Endothelial cell of umbilical vein (primary cell): ENCODE measurements around the gene CCDC97.

ENCODE experiments used
- POLR2A ChIP-seq: IDR thresholded peaks from 2 replicates; pipeline ENCODE4 v1.6.1; 2012; ENCODE audit warnings: low read depth, mild to moderate bottlenecking, control low read depth, low read length
- TF ChIP-seq, protein P1 (sequence below), 2 donors: IDR thresholded peaks; 1 replicate in 1 of 2; 2 replicates in 1 of 2; pipeline ENCODE4 v1.5.1; 2011; ENCODE audit warnings: low read length in 2 of 2, mild to moderate bottlenecking in 2 of 2, moderate library complexity in 2 of 2, control low read depth in 1 of 2, inconsistent platforms in 1 of 2, low read depth in 1 of 2; ENCODE audit not compliant: insufficient read depth in 1 of 2; ENCODE audit errors: extremely low read depth in 1 of 2

DNA sequence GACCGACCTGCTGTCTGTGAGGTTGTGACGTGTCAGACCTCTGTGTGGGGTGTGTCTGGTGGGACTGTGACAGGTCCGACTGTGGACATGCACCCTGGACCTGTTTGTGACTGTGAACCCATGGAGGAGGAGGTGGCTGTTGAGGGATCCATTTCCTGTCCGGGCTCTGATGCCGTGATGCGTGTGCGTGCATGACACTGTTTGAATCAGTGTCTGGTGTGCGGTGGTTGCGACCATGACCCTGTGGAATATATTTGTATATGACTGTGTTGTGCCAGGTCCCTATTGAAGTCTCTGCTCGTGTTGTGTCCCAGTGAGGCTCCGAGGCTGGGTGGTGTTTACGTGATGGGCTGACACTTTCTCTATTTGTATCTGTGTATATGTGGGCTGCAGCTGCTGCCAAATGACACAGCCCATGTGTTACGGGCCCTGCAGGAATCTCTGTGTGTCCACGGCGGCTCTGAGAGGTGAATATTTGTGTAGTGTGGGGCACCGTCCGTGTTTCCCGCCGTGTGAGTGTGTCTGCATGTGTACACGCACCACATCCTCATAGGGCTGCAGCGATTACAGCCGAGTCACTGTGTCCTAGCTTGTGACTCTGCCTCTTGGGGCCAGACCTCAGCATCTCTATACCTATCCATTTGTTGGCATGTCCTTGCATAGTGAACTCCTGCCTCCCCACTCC, 18.3 kb downstream of the CCDC97 start:
- TF ChIP-seq, protein P1, sequence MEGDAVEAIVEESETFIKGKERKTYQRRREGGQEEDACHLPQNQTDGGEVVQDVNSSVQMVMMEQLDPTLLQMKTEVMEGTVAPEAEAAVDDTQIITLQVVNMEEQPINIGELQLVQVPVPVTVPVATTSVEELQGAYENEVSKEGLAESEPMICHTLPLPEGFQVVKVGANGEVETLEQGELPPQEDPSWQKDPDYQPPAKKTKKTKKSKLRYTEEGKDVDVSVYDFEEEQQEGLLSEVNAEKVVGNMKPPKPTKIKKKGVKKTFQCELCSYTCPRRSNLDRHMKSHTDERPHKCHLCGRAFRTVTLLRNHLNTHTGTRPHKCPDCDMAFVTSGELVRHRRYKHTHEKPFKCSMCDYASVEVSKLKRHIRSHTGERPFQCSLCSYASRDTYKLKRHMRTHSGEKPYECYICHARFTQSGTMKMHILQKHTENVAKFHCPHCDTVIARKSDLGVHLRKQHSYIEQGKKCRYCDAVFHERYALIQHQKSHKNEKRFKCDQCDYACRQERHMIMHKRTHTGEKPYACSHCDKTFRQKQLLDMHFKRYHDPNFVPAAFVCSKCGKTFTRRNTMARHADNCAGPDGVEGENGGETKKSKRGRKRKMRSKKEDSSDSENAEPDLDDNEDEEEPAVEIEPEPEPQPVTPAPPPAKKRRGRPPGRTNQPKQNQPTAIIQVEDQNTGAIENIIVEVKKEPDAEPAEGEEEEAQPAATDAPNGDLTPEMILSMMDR (IDR thresholded peaks at IDR 0.05; ENCODE audit: extremely low read depth in 1 of 2, insufficient read depth in 1 of 2, low read depth in 1 of 2, low read length in 2 of 2), result no peak
- TF ChIP-seq POLR2A, result peak; percentile 74
